Peyer's patch (tissue), 4 donors: Measurements from ENCODE around the gene MCU. TPM values are rescaled to one million over a fixed set of nuclear protein-coding genes. Genes with fewer than 3 reads are reported as not detected.
"Not testable (repeated sequence)": the region's sequence is repeated elsewhere in the genome, so short reads cannot be mapped to it uniquely, and the experiment has no call there.

Experiments used
- DNase-seq, 3 donors: peaks; one replicate each; pipeline ENCODE4 v3.0.0-alpha.2; 2017 to 2019
- H3K27ac ChIP-seq, 4 donors: fragments of 200-600 bp; sonication (generic); one replicate each; pipeline ENCODE4 v1.5.1; 2016 to 2019
- H3K27me3 ChIP-seq, 2 donors: fragments of 200-600 bp; sonication (generic); one replicate each; pipeline ENCODE4 v1.5.1; 2019
- H3K36me3 ChIP-seq, 3 donors: fragments of 200-600 bp; sonication (generic); one replicate each; pipeline ENCODE4 v1.5.1; 2016 to 2019
- H3K4me1 ChIP-seq, 4 donors: fragments of 200-600 bp; sonication (generic); one replicate each; pipeline ENCODE4 v1.5.1; 2016 to 2019
- H3K4me3 ChIP-seq, 4 donors: fragments of 200-600 bp; sonication (generic); 1 replicate in 3 of 4; 2 replicates in 1 of 4; pipeline ENCODE4 v1.5.1; 2016 to 2019; ENCODE audit warnings: mild to moderate bottlenecking in 1 of 4
- H3K9me3 ChIP-seq, 4 donors: fragments of 200-600 bp; sonication (generic); one replicate each; pipeline ENCODE4 v1.5.1; 2016 to 2019; ENCODE audit warnings: mild to moderate bottlenecking in 1 of 4
- CTCF ChIP-seq, 6 experiments: fragments of 450-650 bp in 4 of 6; fragments of 200-600 bp in 2 of 6; sonication (generic) in 1 of 6; IDR thresholded peaks; one replicate each; pipeline ENCODE4 v1.5.1; 2017 to 2019; ENCODE audit warnings: antibody characterized with exemption in 6 of 6, mild to moderate bottlenecking in 3 of 6, moderate library complexity in 1 of 6
- POLR2A ChIP-seq, 2 donors: fragments of 450-650 bp; IDR thresholded peaks; one replicate each; pipeline ENCODE4 v1.5.1; 2017; ENCODE audit warnings: antibody characterized with exemption in 2 of 2, mild to moderate bottlenecking in 2 of 2, moderate library complexity in 2 of 2
- total RNA-seq, 4 donors: library from RNA; depleted of rRNA; stranded (reverse); fragments of >200 nt; gene quantifications; one replicate each; pipeline ENCODE4 v1.1.0, GENCODE V29; 2016

MCU gene
- total RNA-seq, 4 donors from 2014 or later = 44.6 to 65.8 (median 52.9) TPM

GRCh38 chr10:72679838-72680241, 12.1 kb upstream of the MCU start:
- Histone ChIP-seq H3K4me1 (peaks cover 0 to 7% (median 3%) of the 10 kb centered on the region in 4 donors), H3K9me3 (no peaks in the 10 kb centered on the region), H3K4me3 (no peak overlapping the region), H3K27me3 (no peaks in the 10 kb centered on the region), H3K36me3 (no peaks in the 10 kb centered on the region), H3K27ac (peak overlapping the region in 3 of 4 donors; percentile 60 to 79 (median 68))
- TF ChIP-seq POLR2A (IDR thresholded peaks at IDR 0.05) (peak; percentile 39 to 50), CTCF (IDR thresholded peaks at IDR 0.05) (no peak)
- no peak for DNase-seq

GRCh38 chr10:72682638-72683037, 9.3 kb upstream of the MCU start:
- no peaks in the 10 kb centered on the region for H3K27me3 ChIP-seq
- no peak for DNase-seq
- no peak overlapping the region for H3K27ac ChIP-seq
- no peaks in the 10 kb centered on the region for H3K36me3 ChIP-seq
- H3K4me3 ChIP-seq = no peak overlapping the region
- H3K4me1 ChIP-seq = peaks cover 0 to 7% (median 0%) of the 10 kb centered on the region in 4 donors
- TF ChIP-seq POLR2A (IDR thresholded peaks at IDR 0.05) (no peak), CTCF (IDR thresholded peaks at IDR 0.05) (no peak)
- H3K9me3 ChIP-seq = no peaks in the 10 kb centered on the region

GRCh38 chr10:72685264-72685921, 6.5 kb upstream of the MCU start:
- Histone ChIP-seq H3K27ac (no peak overlapping the region), H3K4me3 (no peak overlapping the region), H3K36me3 (no peaks in the 10 kb centered on the region), H3K27me3 (no peaks in the 10 kb centered on the region), H3K9me3 (no peaks in the 10 kb centered on the region), H3K4me1 (no peaks in the 10 kb centered on the region)
- DNase-seq = no peak
- TF ChIP-seq CTCF (IDR thresholded peaks at IDR 0.05) (no peak), POLR2A (IDR thresholded peaks at IDR 0.05) (no peak)

GRCh38 chr10:72686430-72686829, 5.5 kb upstream of the MCU start:
- not testable (repeated sequence) for H3K27me3 ChIP-seq, DNase-seq, H3K27ac ChIP-seq, H3K9me3 ChIP-seq, H3K4me1 ChIP-seq, H3K36me3 ChIP-seq, H3K4me3 ChIP-seq

GRCh38 chr10:72687035-72687434, 4.9 kb upstream of the MCU start:
- no peak for TF ChIP-seq POLR2A (IDR thresholded peaks at IDR 0.05)
- TF ChIP-seq CTCF (IDR thresholded peaks at IDR 0.05) = no peak
- Histone ChIP-seq H3K4me3 (no peak overlapping the region), H3K36me3 (no peaks in the 10 kb centered on the region), H3K9me3 (no peaks in the 10 kb centered on the region), H3K4me1 (no peaks in the 10 kb centered on the region), H3K27me3 (no peaks in the 10 kb centered on the region), H3K27ac (no peak overlapping the region)
- no peak for DNase-seq

GRCh38 chr10:72688208-72688651, 3.7 kb upstream of the MCU start:
- TF ChIP-seq POLR2A (IDR thresholded peaks at IDR 0.05) (no peak), CTCF (IDR thresholded peaks at IDR 0.05) (no peak)
- Histone ChIP-seq H3K4me1 (no peaks in the 10 kb centered on the region), H3K9me3 (no peaks in the 10 kb centered on the region), H3K27me3 (no peaks in the 10 kb centered on the region), H3K36me3 (no peaks in the 10 kb centered on the region), H3K4me3 (no peak overlapping the region), H3K27ac (no peak overlapping the region)
- no peak for DNase-seq
